HepG2 (cell line): ENCODE data around the gene BCL2L11. TPM values are rescaled to one million over a fixed set of nuclear protein-coding genes. Genes with fewer than 3 reads are reported as not detected.

Experiments used
- ATAC-seq: fragments of 200-7000 bp; cut with Tn5 transposase; 3 replicates; pipeline ENCODE4 v1.9.1; 2020; ENCODE audit warnings: mild to moderate bottlenecking, moderate library complexity
- BruUV-seq: library from RNA; stranded (reverse); fragments of 400-500 nt; replicated peaks from 2 replicates; lab custom pipeline; 2021; lab: Mats Ljungman, UMichigan
- CTCF ChIA-PET: fragments of 300-600 bp; formaldehyde crosslinking; extraction: SDS; loops from one replicate; lab custom pipeline; 2021; ENCODE audit warnings: low total read pairs, inconsistent platforms, low intra/inter-chr PET ratio; lab: Yijun Ruan, JAX
- POLR2A ChIA-PET: fragments of 350-600 bp; sonication (Branson Sonifier 250); formaldehyde crosslinking; loops from one replicate; lab custom pipeline; 2020; ENCODE audit warnings: antibody characterized with exemption, inconsistent platforms; lab: Yijun Ruan, JAX
- DNase-seq: peaks from one replicate; pipeline ENCODE4 v3.0.0-alpha.2; 2015; ENCODE audit warnings: low spot score
- FAIRE-seq: peaks from 3 replicates; lab custom pipeline; 2011; peaks lifted over from hg19 to GRCh38; lab: Jason Lieb, UNC
- H2AFZ ChIP-seq: one replicate; pipeline ENCODE4 v1.6.1; 2011; ENCODE audit warnings: low read length, inconsistent platforms
- H3K27ac ChIP-seq: fragments of 300-600 bp; 3 replicates; pipeline ENCODE4 v1.8.0; 2011; ENCODE audit warnings: mixed run types, mild to moderate bottlenecking, mixed read lengths, low read length, inconsistent platforms; ENCODE audit not compliant: insufficient read depth; ENCODE audit errors: extremely low read length
- H3K27me3 ChIP-seq, 2 experiments: fragments of 200-600 bp in 1 of 2; 2 replicates in 1 of 2; 3 replicates in 1 of 2; pipeline versions ENCODE4 v1.6.0 to v1.8.0; 2011; ENCODE audit warnings: low read length in 2 of 2, mild to moderate bottlenecking in 2 of 2, moderate library complexity in 2 of 2, inconsistent platforms in 1 of 2; ENCODE audit not compliant: insufficient read depth in 2 of 2, control insufficient read depth in 1 of 2
- H3K36me3 ChIP-seq, 2 experiments: fragments of 200-600 bp in 1 of 2; replicated peaks in 1 of 2; 2 replicates in 1 of 2; 3 replicates in 1 of 2; pipeline versions ENCODE4 v1.5.1 to v1.8.0; 2011; ENCODE audit warnings: low read length in 2 of 2, inconsistent platforms in 1 of 2; ENCODE audit not compliant: insufficient read depth in 2 of 2, control insufficient read depth in 1 of 2
- H3K4me1 ChIP-seq: 2 replicates; pipeline ENCODE4 v1.5.1; 2012; ENCODE audit warnings: low read length, inconsistent platforms; ENCODE audit not compliant: insufficient read depth
- H3K4me2 ChIP-seq: 2 replicates; pipeline ENCODE4 v1.6.0; 2011; ENCODE audit warnings: low read depth, low read length, inconsistent platforms
- H3K4me3 ChIP-seq, 3 experiments: fragments of 200-600 bp in 1 of 3; sonication (generic), shearing (Covaris generic) in 1 of 3; replicated peaks in 1 of 3; 2 replicates each; pipeline ENCODE4 v1.5.1; 2011 to 2016; ENCODE audit warnings: low read length in 3 of 3, inconsistent platforms in 2 of 3, low read depth in 2 of 3, mild to moderate bottlenecking in 2 of 3, control low read depth in 1 of 3, mixed read lengths in 1 of 3; ENCODE audit not compliant: insufficient read depth in 1 of 3
- H3K79me2 ChIP-seq: one replicate; pipeline ENCODE4 v1.6.1; 2011; ENCODE audit warnings: low read length, inconsistent platforms; ENCODE audit not compliant: insufficient read depth
- H3K9ac ChIP-seq: 2 replicates; pipeline ENCODE4 v1.6.0; 2011; ENCODE audit warnings: mild to moderate bottlenecking, low read depth, low read length, inconsistent platforms; ENCODE audit not compliant: insufficient read depth
- H3K9me3 ChIP-seq: 2 replicates; pipeline ENCODE4 v1.5.1; 2012; ENCODE audit warnings: mild to moderate bottlenecking, low read length
- H4K20me1 ChIP-seq: 2 replicates; pipeline ENCODE4 v1.6.0; 2011; ENCODE audit warnings: inconsistent platforms, mild to moderate bottlenecking, low read length, moderate library complexity; ENCODE audit not compliant: insufficient read depth
- CREB3 ChIP-seq: sonication (generic); formaldehyde crosslinking; IDR thresholded peaks from 2 replicates; pipeline ENCODE4 v1.5.0; 2020; ENCODE audit warnings: missing genetic modification reagents
- MAFK ChIP-seq, 2 experiments: IDR thresholded peaks in 1 of 2; conservative IDR thresholded peaks in 1 of 2; 2 replicates each; pipeline ENCODE4 v1.6.1; 2011; ENCODE audit warnings: improper control_type of control experiment in 2 of 2, low read length in 2 of 2
- PREB ChIP-seq: sonication (generic); formaldehyde crosslinking; IDR thresholded peaks from 2 replicates; pipeline ENCODE4 v1.4.0; 2020; ENCODE audit warnings: missing genetic modification reagents
- SAFB2 ChIP-seq: sonication (generic); formaldehyde crosslinking; IDR thresholded peaks from 2 replicates; pipeline ENCODE4 v1.5.1; 2020; ENCODE audit warnings: missing genetic modification reagents, low read depth, mild to moderate bottlenecking, borderline replicate concordance
- SP4 ChIP-seq: sonication (generic); formaldehyde crosslinking; IDR thresholded peaks from 2 replicates; pipeline ENCODE4 v1.8.1; 2023; ENCODE audit warnings: mild to moderate bottlenecking, missing genetic modification reagents
- SRSF1 ChIP-seq: fragments of 200-400 bp; formaldehyde crosslinking; optimal IDR thresholded peaks from 2 replicates; pipeline ENCODE3; 2017; ENCODE audit warnings: mild to moderate bottlenecking, low read depth, low read length, moderate library complexity
- TOE1 ChIP-seq: sonication (generic); formaldehyde crosslinking; IDR thresholded peaks from 2 replicates; pipeline ENCODE4 v1.4.0; 2020; ENCODE audit warnings: mild to moderate bottlenecking, missing genetic modification reagents
- TOPORS ChIP-seq: sonication (generic); formaldehyde crosslinking; IDR thresholded peaks from 2 replicates; pipeline ENCODE4 v1.8.0; 2023; ENCODE audit warnings: mild to moderate bottlenecking, missing genetic modification reagents
- XBP1 ChIP-seq: sonication (generic); formaldehyde crosslinking; IDR thresholded peaks from 2 replicates; pipeline ENCODE4 v1.5.0; 2020; ENCODE audit warnings: missing genetic modification reagents
- ZNF264 ChIP-seq: sonication (generic); formaldehyde crosslinking; IDR thresholded peaks from 2 replicates; pipeline ENCODE4 v1.4.0; 2020; ENCODE audit warnings: missing genetic modification reagents
- ZNF331 ChIP-seq: sonication (generic); formaldehyde crosslinking; IDR thresholded peaks from 2 replicates; pipeline ENCODE4 v1.4.0; 2020; ENCODE audit warnings: missing genetic modification reagents
- ZNF33A ChIP-seq: sonication (generic); formaldehyde crosslinking; IDR thresholded peaks from 2 replicates; pipeline ENCODE4 v1.5.1; 2020; ENCODE audit warnings: missing genetic modification reagents, mild to moderate bottlenecking, moderate library complexity, borderline replicate concordance
- ZNF619 ChIP-seq: sonication (generic); formaldehyde crosslinking; IDR thresholded peaks from 2 replicates; pipeline ENCODE4 v1.4.0; 2020; ENCODE audit warnings: mild to moderate bottlenecking, missing genetic modification reagents
- WGBS: methylation state at CpG from one replicate; pipeline ENCODE4 v1.1.6; 2017; ENCODE audit warnings: low lambda C conversion rate; 5-methylcytosine and 5-hydroxymethylcytosine counted together
- in situ Hi-C: cut with HindIII; loops from 2 replicates; pipeline ENCODE4 v1.10.0; 2017; ENCODE audit warnings: low pct_unique_long_range_greater_than_20kb; ENCODE audit not compliant: extremely low pct_ligation_motif_present
- intact Hi-C: fragments of 100-400 bp; cut with micrococcal nuclease; formaldehyde crosslinking; loops from one replicate; pipeline ENCODE4 v1.10.0; 2022; ENCODE audit not compliant: unreplicated experiment
- polyA plus RNA-seq, 8 experiments: library from polyadenylated mRNA; depleted of rRNA in 3 of 8; stranded (reverse) in 7 of 8; unstranded in 1 of 8; fragments of >200 nt; fragmentation: Illumina TruSeq in 4 of 8; extraction: Trizol in 4 of 8; gene quantifications; 2 replicates each; pipeline versions ENCODE4 v1.2.1 to v1.2.3, GENCODE V29; 2011 to 2016; ENCODE audit warnings: low read depth in 4 of 8, missing spikeins in 1 of 8, mixed read lengths in 1 of 8; ENCODE audit not compliant: insufficient read depth in 1 of 8
- total RNA-seq, 5 experiments: library from RNA; depleted of rRNA; stranded (reverse); fragments of >200 nt; fragmentation: Illumina TruSeq; extraction: Trizol; gene quantifications; 2 replicates each; pipeline ENCODE4 v1.2.3, GENCODE V29; 2016; ENCODE audit warnings: low read depth in 1 of 5

Gene BCL2L11
- total and polyA plus RNA-seq, 2 of the 13 experiments (the other 11 are each of a cell fraction or from before 2014, with no cell fraction given), result 6.1 to 9.7 TPM

GRCh38 chr2:111148225-111148873 lies 27.6 kb downstream of the BCL2L11 start (continued):
- TF ChIP-seq CREB3 (no peak), PREB (no peak), XBP1 (no peak), ZNF331 (CRISPR knock-in tag) (no peak), TOPORS (CRISPR knock-in tag) (no peak), ZNF33A (no peak), SP4 (no peak), ZNF264 (CRISPR knock-in tag) (no peak)

DNA sequence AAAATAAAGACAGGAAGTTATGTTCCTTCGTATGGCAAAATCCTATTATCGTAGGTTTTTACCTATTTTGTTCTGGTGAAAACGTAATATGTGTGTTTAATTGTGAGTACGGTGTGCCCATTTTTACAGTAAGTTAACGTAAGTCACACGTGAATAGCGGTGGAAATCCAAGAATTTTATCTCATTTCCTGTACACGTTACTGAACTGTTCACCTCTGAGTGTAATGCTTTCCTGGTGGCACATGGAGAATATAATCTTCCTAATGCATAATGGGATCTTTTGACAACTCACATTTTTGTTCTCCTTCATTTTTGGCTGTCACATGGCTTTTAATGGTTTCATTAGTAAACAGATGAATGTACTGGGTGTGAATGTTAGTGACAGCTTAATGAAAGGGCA lies 28.2 kb downstream of the BCL2L11 start:
- 97% methylated on average over 8 of the region's 8 CpGs for WGBS
- POLR2A ChIA-PET, result no interaction called here
- TF ChIP-seq TOE1 (no peak), SAFB2 (CRISPR knock-in tag) (no peak), MAFK (conservative IDR thresholded peaks at IDR 0.05 in 1 of 2, IDR thresholded peaks at IDR 0.05 in 1 of 2; ENCODE audit: low read length in 2 of 2) (no peak), SRSF1 (no peak), ZNF619 (CRISPR knock-in tag) (no peak)

More for the DNA sequence above, 28.2 kb downstream of the BCL2L11 start:
- Histone ChIP-seq H3K79me2 (peaks cover 6% of the 10 kb centered on the region), H3K27ac (no peak overlapping the region), H3K9ac (no peak overlapping the region), H3K4me2 (no peak overlapping the region), H3K36me3 (peaks cover 13 to 63% of the 10 kb centered on the region in 2 experiments), H2AFZ (no peak overlapping the region), H3K9me3 (no peaks in the 10 kb centered on the region), H3K4me3 (no peak overlapping the region), H3K27me3 (no peaks in the 10 kb centered on the region), H4K20me1 (no peaks in the 10 kb centered on the region), H3K4me1 (peaks cover 9% of the 10 kb centered on the region)
- ATAC-seq (no peak), FAIRE-seq (no peak), DNase-seq (no peak)
- CTCF ChIA-PET, result no interaction called here
- no TSS peak for BruUV-seq
- intact Hi-C loops (no loop called here), in situ Hi-C loops (no loop called here)
